HG03457 (cell line): ENCODE measurements around the gene CDKN1C.
"Not testable (repeated sequence)": the region's sequence is repeated elsewhere in the genome, so short reads cannot be mapped to it uniquely, and the experiment has no call there.

Experiments used
- ATAC-seq: cut with Tn5 transposase; IDR thresholded peaks from one replicate; pipeline ENCODE4 v1.9.1; 2021; ENCODE audit warnings: moderate number of reproducible peaks; ENCODE audit not compliant: unreplicated experiment

The CDKN1C gene

DNA sequence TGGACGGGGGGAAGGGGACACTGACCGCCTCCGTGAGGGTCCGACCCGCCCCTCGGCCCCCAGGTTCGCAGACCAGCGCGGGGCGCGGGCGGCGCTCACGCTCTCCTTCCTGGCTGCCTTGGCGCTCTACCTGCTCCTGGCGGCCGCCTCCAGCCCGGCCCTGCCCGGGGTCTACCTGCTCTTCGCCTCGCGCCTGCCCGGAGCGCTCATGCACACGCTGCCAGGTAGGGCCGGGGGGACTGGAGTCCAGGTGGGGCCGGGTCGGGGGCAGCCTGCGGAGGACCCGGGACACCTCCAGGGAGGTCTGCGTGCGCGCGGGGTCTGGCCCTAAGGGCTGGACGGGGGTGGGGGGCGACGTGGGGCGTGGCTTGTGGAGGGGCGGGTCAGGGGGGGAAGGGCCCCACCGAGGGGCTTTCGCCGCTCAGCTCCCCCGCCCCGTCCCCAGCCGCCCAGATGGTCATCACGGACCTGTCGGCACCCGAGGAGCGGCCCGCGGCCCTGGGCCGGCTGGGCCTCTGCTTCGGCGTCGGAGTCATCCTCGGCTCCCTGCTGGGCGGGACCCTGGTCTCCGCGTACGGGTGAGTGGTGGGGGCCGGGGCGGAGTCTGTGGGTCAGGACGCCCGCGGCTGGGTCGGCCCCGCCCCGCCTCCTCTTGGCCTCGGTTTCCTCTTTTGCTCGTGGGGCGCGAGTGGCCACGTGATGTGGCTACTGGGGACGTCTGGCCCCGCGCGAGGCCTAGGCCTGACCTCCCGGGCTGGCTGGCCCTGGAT lies 23.7 kb upstream of the CDKN1C start:
- no peak for ATAC-seq

DNA sequence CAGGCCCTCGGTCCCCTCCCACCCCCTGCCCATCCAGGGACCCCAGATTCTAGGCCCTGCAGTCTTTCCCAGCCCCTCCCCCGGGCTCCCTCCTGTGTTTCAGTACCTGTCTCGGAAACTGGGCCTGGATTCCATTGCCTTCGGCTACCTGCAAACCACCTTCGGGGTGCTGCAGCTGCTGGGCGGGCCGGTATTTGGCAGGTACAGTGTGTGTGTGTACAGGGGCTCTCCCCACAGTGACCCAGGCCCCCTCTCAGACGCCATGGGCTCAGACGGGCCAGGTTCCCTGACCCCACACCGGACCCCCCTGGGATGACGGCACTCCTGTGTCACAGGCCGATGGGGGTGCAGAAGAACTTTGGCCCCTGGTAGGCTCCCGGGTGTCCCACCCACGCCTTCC lies 22.6 kb upstream of the CDKN1C start:
- ATAC-seq = no peak

DNA sequence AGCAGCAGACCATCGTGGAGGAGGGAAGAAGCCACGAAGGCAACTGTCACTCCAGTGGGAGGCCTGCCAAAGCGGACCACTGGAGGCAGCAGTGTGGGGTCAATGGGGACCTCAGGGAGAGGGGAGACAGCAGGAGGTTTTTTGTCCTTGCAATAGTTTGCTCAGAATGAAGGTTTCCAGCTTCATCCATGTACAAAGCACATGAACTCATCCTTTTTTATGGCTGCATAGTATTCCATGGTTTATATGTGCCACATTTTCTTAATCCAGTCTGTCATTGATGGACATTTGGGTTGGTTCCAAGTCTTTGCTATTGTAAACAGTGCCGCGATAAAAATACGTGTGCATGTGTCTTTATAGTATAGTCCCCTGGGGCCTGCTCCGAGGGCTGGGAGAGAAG lies 19.7 kb upstream of the CDKN1C start:
- ATAC-seq = not testable (repeated sequence)

DNA sequence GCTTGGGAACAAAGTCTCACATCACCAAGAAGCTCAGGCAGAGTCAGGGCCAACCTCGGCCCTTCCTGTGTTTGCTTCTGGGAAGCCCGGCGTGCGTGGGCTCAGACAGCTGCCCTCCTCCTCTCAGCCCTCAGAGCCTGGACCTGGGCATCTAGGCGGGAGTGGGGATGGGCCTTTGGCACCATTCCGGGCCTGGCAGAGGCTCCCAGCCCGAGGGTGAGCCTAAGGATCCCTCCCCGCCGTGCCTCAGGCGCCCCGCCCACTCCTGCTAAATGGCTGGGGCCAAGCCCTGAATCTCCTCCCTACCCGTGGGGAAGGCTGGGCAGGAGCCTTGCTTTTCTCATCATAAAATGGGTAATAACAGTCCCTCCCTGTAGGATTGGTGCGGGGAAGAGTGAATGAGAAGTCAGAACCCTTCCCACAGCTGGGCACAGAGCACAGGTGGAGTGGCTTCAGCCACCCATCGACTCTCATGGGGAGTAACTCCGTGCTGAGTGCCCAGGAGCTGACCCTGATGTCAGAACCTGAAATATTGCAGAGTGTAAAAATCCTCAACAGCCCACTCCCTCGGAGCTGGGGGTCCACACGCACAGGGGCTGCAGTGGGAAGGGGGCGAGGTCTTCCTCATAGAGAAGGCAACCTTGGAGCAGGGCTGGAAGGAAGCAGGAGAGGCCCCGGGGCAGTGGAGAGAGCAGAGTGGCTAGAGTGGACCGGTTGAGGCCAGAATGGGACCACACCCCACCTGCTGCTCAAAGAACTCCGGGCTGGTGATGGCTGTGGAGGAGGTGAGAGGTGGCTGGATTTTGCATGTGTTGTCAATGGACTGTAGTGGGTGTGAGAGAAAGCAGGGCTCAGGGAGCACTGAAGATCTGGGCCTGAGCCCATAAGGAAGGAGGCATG lies 18.8 kb upstream of the CDKN1C start:
- ATAC-seq = no peak

DNA sequence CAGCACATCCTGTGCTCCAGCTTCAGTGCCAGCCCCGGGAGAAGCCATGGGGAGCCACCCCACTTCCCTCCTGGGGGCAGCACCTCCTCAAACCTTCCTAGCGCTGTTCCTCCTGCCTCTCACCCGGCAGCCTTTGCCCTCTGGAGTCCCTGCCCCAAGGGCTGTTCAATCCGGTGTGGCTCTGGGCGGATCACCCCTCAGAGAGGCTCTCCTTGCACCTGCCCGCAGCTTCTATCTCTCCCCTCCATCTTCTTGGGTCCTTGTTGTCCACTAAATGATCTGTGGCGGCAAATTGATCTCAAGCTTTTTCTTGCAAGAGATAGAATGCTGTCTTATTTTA lies 18.1 kb upstream of the CDKN1C start:
- no peak for ATAC-seq

DNA sequence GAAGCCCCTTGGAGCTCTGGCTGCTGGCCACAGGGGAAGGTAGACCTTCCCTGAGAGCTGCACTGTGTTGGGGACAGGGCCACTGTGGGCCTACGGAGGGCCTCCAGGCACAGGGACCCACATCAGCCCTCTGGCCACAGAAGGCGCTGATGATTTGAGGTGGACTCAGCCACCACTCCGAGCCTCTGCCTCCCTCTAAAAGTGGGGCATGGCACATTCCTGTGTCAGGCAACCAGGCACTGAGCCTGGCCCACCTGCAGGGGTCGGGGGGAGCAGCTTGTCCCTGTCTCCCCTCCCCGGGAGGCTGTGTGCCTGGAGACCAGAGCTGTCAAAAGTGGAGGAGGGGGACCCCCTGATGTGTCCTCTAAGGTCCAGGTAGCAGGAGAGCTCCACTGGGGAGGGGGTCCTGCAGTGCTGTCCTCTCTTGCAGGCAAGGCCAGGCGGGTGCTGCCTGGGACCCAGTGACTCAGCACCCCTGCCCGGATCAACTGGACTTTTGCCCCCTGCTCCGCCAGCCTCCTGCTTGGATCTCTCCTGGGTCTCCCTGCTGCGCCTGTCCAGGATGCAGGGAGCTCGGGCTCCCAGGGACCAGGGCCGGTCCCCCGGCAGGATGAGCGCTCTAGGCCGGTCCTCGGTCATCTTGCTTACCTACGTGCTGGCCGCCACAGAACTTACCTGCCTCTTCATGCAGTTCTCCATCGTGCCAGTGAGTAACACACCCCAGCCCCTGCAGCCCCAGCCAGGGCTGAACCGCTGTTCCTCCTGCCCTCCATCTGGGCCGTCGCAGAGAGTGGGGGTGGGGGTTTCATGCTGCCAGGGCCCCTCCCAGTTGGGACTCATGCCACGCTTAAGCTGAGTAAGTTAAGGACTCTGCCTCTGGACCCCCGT lies 17.5 kb upstream of the CDKN1C start:
- peak; percentile 15 for ATAC-seq

DNA sequence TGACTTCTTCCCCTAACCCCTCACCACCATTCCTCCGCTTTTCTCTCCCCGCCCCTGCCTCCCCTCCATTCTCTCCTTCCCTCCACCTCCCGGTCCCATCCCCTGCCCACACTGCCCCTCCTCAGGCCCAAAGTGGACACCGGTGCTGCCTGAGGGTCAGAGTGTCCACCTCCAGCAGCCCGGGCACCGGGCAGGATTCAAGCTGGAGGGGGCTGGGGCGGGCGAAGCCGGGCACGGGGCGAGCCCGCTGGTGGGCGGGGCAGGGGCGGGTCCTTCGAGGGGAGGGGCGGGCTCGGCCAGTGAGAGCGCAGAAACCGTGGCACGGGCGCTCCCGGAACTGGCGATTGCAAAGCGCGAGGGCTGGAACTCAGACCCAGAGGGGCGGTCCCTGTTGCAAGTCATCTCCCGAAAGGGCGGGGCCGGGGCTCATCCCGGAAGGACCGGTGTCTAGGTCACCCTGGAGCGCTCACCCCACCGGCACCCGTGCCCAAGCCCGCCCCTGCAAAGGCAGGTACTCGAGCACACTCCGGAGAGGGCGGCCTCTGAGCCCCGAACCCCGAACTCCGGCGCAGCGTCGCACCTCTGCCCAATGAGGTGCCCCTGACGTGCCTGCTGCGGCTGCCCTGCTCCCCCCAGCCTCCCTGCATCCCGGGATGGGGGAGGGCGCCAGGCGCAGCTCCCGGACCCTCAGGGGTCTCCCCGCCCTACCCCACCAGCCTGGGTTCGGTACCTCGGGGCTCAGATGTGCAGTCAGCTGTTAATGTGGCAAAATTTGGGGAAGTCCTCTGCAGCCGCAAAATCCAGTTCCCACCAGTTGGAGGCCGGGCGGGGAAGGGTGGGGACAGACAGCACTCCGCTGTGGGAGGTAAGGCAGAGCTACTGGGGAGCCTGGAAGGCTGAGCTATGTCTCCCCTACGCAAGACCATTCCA lies 16.5 kb upstream of the CDKN1C start:
- ATAC-seq = peak; percentile 88

DNA sequence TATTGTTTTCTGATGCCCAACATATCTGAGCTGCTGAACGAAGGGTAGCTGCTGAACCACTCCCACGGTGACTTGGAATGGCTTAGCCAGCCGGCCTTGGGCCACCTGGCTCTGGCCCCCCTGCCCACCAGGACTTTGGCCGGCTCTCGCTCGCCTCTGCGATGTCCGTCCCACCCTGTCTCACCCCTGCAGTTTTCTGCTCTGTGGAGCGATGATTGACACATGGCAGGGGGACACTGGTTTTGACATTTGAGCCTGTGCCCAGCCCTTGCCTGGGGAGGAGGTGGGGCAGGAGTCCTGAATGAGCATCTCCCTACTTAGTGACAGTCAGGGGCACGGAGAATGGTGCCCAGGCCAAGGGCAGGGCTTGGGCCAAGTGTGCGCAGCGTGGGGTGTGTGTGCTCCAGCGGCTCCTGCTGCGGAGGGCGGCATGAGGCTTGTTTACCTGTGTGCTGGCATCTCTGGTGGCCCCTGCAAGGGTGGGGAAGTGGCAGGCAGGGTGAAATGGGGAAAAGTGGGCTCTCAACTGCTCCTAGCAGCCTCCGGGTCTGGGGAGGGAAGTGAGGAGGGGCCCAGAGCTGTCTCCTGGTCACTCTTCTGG lies 15.7 kb upstream of the CDKN1C start:
- no peak for ATAC-seq

DNA sequence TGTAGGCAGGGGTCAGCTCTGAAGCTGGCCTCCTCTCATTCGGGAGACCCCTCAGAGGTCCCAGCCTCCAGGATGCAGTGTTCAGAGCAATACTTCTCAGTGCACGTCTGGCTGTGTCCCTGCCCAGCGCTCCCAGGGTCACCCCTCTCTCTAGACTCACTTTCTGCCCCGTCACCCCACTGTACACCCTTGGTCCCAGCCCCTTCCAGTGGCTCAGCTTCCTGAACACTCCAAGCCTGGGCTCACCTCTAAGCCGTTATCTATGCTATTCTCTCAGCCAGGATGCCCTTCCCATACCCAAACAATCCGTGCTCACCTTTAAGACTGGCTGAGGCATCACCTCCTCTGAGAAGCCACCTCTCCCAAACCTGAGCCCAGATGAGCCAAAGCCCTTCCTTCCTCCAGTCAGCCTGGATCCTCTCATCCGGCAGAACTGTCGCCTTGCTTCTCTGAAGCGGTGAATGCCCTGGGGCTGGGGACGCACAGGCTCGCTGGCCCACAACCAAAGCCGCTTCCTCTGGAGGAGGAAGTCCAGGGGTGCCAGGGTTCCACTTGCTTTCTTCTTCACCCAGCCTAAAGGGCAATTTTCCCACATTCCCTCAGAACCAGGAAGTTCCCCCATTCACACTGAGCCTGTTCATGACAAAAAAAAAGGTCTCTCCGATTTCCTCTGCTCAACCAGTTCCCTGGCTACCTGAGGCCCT lies 13.7 kb upstream of the CDKN1C start:
- ATAC-seq = no peak

DNA sequence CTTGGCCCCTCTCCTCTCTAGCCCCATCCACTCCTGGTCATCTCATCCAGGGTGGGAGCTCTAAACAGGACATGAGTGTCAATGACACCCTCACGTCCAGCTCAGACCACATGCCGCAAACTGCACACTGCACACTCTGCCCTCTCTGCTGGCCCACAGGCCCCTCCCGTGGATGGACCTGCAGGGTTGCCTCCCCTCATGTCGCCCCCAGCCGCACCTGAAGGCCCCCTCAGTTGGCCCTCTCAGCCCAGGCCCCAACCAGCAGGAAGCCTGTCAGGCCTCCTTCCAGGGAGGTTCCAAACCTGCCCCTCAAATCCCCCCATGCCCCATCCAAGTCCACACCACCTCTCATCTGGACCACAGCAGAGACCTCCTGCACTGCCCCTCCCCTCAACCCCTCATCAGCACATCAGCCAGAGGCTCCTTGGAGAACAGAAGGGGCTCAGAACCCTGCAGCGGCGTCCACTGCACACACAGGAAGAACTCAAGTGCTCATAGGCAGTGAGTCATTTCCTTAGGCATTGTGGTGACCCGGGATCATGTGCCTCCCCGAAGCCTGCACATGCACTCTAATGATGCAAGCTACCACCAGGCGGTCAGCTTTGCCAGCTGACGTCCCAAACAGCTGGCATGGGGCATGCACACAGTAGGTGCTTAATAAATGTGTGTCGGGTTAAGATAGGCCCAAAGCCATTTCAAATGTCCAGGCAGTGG lies 12.9 kb upstream of the CDKN1C start:
- ATAC-seq = no peak

DNA sequence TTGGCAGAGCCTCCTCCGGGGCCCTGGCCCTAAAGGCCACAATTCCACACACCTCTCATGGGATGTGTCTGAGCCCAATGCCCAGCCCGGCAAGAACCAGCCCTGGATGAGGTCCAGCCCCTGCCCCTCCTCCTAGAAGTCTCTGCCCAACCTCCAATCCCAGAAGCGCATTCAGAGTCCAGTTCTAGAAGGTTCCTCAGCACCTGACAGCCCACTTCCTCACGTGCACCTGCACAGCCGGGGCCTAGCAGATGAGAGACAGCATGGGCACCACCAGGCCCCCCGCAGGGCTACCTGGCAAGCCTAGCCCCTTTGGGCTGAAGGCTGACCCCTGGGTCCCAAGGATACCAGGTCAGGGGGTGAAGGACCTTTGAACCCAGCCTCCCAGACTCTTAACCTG lies 11.5 kb upstream of the CDKN1C start:
- no peak for ATAC-seq

DNA sequence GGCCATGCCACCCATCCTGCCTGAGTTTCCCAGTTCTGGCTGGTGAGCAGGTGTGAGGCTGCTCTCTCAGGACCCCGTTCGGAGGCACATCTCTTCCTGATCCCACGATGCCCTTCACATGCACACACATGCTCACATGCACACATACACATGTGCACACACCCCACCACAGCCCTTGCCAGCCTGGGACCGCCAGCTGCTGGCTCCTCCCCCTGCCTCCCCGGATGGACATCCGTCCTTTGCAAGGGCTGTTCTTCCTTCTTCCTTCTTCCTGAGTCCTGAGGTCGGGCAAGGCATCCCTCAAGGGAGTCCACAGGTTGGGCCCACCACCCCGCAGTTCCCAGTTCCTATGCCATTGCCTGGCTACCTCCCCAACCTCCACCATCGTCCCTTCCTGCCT lies 10.5 kb upstream of the CDKN1C start:
- no peak for ATAC-seq

DNA sequence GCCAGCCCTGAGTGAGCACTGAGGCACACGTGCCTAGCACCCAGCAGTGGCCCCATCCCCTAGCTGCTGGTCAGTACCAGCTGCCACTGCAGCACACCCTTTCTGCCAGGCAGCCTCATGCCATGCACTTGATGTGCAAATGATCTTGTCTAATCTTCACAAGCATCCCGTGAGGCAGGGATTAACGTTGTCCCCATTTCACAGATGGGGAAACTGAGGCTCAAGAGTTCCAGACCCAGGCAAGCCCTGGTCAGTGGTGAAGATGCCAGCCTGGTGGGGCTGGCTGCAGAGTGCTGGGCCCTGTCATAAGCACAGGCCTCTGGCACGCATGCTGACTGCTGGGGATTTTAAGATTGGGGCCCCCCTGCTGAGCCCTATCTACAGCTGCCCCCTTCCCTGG lies 8.4 kb upstream of the CDKN1C start:
- ATAC-seq = no peak

DNA sequence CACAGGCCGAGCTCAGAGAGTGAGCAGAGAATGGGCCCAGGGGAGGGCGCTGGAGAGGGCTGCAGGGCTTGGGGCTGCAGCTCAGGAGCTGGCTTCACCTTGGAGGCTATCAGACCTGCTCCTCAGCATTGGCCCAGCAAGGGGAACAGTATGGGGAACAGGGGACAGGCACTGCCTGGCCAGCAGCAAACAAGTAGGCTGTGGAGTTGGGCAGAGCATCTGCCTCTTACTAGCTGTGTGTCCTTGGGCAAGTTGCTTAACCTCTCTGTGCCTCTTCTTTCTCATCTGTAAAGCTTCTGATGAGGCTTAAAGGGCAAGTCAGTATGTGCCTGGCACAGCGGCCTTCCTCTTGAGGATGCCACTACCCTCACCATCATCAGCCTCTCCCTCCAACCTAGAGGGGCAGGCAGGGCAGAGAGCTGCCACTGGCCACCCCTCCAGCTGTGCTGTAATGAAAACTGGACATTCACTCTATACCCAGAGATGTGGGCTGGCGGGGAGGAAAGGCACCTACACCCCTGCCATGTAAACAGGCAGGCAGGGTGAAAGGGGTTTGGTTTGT lies 7.5 kb upstream of the CDKN1C start:
- no peak for ATAC-seq

DNA sequence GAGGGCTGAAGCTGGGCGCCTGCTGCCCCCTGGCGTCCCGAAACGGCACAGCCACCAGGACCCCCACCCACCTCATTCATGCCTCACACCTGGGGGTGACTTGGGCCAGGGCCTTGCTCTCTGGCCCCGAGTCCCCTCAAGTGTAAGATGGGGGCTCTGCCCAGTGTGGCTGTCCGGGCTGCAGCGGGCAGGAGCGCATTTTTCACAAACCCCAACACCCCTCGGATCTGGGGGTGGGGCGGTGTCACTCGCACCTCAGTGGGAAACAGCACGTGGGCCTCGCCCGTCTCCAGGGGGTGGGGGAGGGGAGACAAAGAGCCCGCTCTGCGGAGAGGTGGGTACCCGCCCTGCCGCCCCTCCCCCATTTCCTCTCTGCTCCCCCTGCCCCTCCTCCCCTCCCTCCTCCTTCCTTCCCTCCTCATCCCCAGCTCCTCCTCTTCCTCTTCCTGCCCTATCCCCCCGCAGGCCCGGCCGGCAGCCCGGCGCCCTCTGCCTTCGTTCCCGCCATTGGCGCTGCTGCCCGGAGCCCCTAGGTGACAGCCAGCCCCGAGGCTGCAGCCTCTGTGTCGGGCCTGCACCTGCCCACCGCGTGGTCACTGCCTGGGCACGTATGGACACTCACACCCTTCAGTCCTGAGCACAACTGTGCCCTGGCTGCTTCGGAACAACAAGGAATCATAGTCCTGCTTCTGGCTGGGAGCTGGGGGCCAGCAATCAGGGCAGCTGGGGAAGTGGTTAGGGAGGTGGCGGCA lies 6.8 kb upstream of the CDKN1C start:
- no peak for ATAC-seq

DNA sequence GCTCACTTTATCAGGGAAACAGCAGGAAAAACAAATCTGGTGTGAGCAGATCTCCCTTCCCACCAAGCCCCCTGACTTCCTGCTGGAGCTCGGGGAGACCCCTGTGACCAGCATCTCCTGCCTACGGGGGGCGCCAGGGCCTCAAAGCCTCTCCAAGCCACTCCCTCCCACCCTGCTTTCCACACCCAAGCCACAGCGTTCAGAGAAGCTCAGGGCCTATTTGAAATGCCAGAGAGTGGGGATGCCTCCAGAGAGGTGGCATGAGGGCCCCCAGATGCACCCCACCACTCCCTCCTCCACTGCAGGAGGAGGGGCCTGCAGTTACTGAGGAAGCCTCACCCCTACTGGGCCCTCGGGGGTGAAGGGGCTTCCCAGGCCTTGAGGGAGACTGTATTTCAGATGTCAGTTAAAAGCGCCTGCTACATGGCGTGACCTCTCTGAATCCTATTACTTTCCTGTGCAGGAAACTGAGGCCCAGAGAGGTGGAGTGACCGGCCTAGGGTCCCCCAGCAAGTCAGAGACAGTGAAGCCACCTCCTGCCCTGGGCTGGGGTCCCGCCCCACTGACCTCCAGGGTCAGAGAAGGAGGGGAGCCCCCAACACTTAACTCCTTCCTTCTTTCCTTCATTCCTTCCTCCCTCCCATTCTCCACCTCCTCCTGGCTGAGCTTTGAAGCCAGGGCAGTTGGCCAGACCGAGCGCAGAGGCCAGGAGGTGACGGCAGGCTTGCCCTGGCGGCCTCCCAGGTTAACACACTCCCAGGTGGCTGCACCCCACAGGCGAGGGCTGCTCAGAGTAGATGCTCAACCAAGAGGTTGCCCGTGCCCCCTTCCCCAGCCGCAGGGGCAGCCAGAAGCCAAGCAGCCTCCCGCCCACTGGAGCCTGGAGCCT lies 6.0 kb upstream of the CDKN1C start:
- no peak for ATAC-seq
